Muscle layer of colon (tissue), 2 donors: ENCODE data around the gene STMN3.

Experiments used
- H3K27ac ChIP-seq: one replicate; pipeline ENCODE4 v1.7.0; 2013; ENCODE audit warnings: low read depth, mild to moderate bottlenecking, low read length, moderate library complexity
- H3K27me3 ChIP-seq, 2 donors: one replicate each; pipeline ENCODE4 v1.7.0; 2013; ENCODE audit warnings: low read length in 2 of 2, mild to moderate bottlenecking in 2 of 2; ENCODE audit not compliant: insufficient read depth in 2 of 2, control insufficient read depth in 1 of 2
- H3K36me3 ChIP-seq: one replicate; pipeline ENCODE4 v1.7.0; 2013; ENCODE audit warnings: mild to moderate bottlenecking, low read length; ENCODE audit not compliant: insufficient read depth
- H3K4me1 ChIP-seq: one replicate; pipeline ENCODE4 v1.7.0; 2013; ENCODE audit warnings: mild to moderate bottlenecking, low read length; ENCODE audit not compliant: insufficient read depth
- H3K4me3 ChIP-seq, 2 donors: one replicate each; pipeline ENCODE4 v1.7.0; 2013; ENCODE audit warnings: low read length in 2 of 2, low read depth in 1 of 2, mild to moderate bottlenecking in 1 of 2, moderate library complexity in 1 of 2
- H3K9ac ChIP-seq: one replicate; pipeline ENCODE4 v1.7.0; 2013; ENCODE audit warnings: low read length
- H3K9me3 ChIP-seq: one replicate; pipeline ENCODE4 v1.7.0; 2013; ENCODE audit warnings: mild to moderate bottlenecking, low read length
- donor health status: abdominal sarcoma.
- donor health status: Adenocarcinoma of cecum.

The STMN3 gene

GRCh38 chr20:63690003-63690897 is 37.0 kb upstream of the STMN3 start:
- Histone ChIP-seq H3K36me3 (peaks cover 15% of the 10 kb centered on the region), H3K9ac (no peak overlapping the region), H3K4me3 (no peak overlapping the region), H3K4me1 (peaks cover 19% of the 10 kb centered on the region), H3K9me3 (no peaks in the 10 kb centered on the region), H3K27ac (no peak overlapping the region), H3K27me3 (no peaks in the 10 kb centered on the region)

GRCh38 chr20:63689046-63690002 is 36.1 kb upstream of the STMN3 start:
- Histone ChIP-seq H3K36me3 (peaks cover 5% of the 10 kb centered on the region), H3K27ac (no peak overlapping the region), H3K9me3 (no peaks in the 10 kb centered on the region), H3K4me3 (no peak overlapping the region), H3K4me1 (peaks cover 19% of the 10 kb centered on the region), H3K9ac (no peak overlapping the region), H3K27me3 (no peaks in the 10 kb centered on the region)

GRCh38 chr20:63688228-63689045 is 35.2 kb upstream of the STMN3 start:
- no peak overlapping the region for H3K27ac ChIP-seq
- H3K4me3 ChIP-seq: no peak overlapping the region
- H3K27me3 ChIP-seq: no peaks in the 10 kb centered on the region
- no peaks in the 10 kb centered on the region for H3K36me3 ChIP-seq
- H3K4me1 ChIP-seq: peaks cover 19% of the 10 kb centered on the region
- no peaks in the 10 kb centered on the region for H3K9me3 ChIP-seq
- H3K9ac ChIP-seq: no peak overlapping the region

GRCh38 chr20:63687419-63688178 is 34.4 kb upstream of the STMN3 start:
- no peaks in the 10 kb centered on the region for H3K9me3 ChIP-seq
- peak overlapping the region; percentile 67 for H3K27ac ChIP-seq
- H3K36me3 ChIP-seq: no peaks in the 10 kb centered on the region
- H3K4me3 ChIP-seq: no peak overlapping the region
- H3K4me1 ChIP-seq: peaks cover 26% of the 10 kb centered on the region
- H3K9ac ChIP-seq: no peak overlapping the region
- no peaks in the 10 kb centered on the region for H3K27me3 ChIP-seq

GRCh38 chr20:63686492-63687321 is 33.5 kb upstream of the STMN3 start:
- Histone ChIP-seq H3K9me3 (no peaks in the 10 kb centered on the region), H3K27ac (peak overlapping the region; percentile 67), H3K9ac (no peak overlapping the region), H3K27me3 (no peaks in the 10 kb centered on the region), H3K4me3 (no peak overlapping the region), H3K4me1 (peaks cover 28% of the 10 kb centered on the region), H3K36me3 (no peaks in the 10 kb centered on the region)

- Histone ChIP-seq H3K9me3 (no peaks in the 10 kb centered on the region), H3K36me3 (no peaks in the 10 kb centered on the region), H3K4me3 (no peak overlapping the region), H3K27ac (peak overlapping the region; percentile 45), H3K9ac (no peak overlapping the region), H3K27me3 (no peaks in the 10 kb centered on the region), H3K4me1 (peaks cover 28% of the 10 kb centered on the region)
Measured at GRCh38 chr20:63686094-63686491, 32.9 kb upstream of the STMN3 start.

GRCh38 chr20:63685269-63686026 is 32.2 kb upstream of the STMN3 start:
- Histone ChIP-seq H3K9me3 (no peaks in the 10 kb centered on the region), H3K9ac (no peak overlapping the region), H3K27ac (peak overlapping the region; percentile 45), H3K4me3 (no peak overlapping the region), H3K27me3 (no peaks in the 10 kb centered on the region), H3K36me3 (no peaks in the 10 kb centered on the region), H3K4me1 (peaks cover 28% of the 10 kb centered on the region)

- Histone ChIP-seq H3K27ac (peak overlapping the region; percentile 78), H3K36me3 (peaks cover 11% of the 10 kb centered on the region), H3K27me3 (no peaks in the 10 kb centered on the region), H3K9me3 (no peaks in the 10 kb centered on the region), H3K4me3 (no peak overlapping the region), H3K9ac (no peak overlapping the region), H3K4me1 (peaks cover 28% of the 10 kb centered on the region)
Measured at GRCh38 chr20:63682384-63683139, 29.3 kb upstream of the STMN3 start.

GRCh38 chr20:63681609-63682142 is 28.5 kb upstream of the STMN3 start:
- H3K4me3 ChIP-seq: no peak overlapping the region
- no peaks in the 10 kb centered on the region for H3K9me3 ChIP-seq
- no peaks in the 10 kb centered on the region for H3K27me3 ChIP-seq
- H3K4me1 ChIP-seq: peaks cover 19% of the 10 kb centered on the region
- peaks cover 15% of the 10 kb centered on the region for H3K36me3 ChIP-seq
- H3K9ac ChIP-seq: no peak overlapping the region
- peak overlapping the region; percentile 72 for H3K27ac ChIP-seq
